LoVo (cell line): ENCODE measurements around the gene INTS13.
"Not testable (repeated sequence)": the region's sequence is repeated elsewhere in the genome, so short reads cannot be mapped to it uniquely, and the experiment has no call there.

Experiments
- DNase-seq: peaks from one replicate; pipeline ENCODE4 v3.0.0-alpha.2; 2016; ENCODE audit warnings: low spot score

Gene INTS13, protein sequence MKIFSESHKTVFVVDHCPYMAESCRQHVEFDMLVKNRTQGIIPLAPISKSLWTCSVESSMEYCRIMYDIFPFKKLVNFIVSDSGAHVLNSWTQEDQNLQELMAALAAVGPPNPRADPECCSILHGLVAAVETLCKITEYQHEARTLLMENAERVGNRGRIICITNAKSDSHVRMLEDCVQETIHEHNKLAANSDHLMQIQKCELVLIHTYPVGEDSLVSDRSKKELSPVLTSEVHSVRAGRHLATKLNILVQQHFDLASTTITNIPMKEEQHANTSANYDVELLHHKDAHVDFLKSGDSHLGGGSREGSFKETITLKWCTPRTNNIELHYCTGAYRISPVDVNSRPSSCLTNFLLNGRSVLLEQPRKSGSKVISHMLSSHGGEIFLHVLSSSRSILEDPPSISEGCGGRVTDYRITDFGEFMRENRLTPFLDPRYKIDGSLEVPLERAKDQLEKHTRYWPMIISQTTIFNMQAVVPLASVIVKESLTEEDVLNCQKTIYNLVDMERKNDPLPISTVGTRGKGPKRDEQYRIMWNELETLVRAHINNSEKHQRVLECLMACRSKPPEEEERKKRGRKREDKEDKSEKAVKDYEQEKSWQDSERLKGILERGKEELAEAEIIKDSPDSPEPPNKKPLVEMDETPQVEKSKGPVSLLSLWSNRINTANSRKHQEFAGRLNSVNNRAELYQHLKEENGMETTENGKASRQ

GRCh38 chr12:26937863-26938700 lies at the start of gene INTS13, which contains the start of gene FGFR1OP2:
TSS of gene INTS13 (minus strand) at chr12:26937981. CDS start at chr12:26936803, 1,178 bp downstream.
TSS of gene FGFR1OP2 (plus strand) at chr12:26938470. CDS start at chr12:26954159, 15,689 bp downstream.
- peak; percentile 100 for DNase-seq

DNA sequence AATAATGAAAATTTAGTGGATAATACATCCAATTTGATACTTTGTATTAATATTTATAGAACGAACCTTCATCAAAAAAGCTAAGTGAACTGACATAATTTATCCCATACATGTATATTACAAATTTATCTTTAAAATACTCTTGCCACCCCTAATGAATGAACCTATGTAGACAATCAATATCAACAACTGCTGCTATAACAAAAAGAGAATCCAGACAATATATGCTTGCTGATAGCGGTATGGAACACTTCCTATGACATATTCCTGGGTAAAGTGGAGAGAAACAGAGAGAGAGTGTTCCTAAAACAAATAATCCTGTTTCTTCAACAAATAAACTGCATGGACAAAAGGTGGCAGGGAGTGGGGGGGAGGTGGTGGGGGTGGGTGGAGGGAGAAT lies 45.1 kb upstream of the INTS13 start:
- DNase-seq, result no peak

DNA sequence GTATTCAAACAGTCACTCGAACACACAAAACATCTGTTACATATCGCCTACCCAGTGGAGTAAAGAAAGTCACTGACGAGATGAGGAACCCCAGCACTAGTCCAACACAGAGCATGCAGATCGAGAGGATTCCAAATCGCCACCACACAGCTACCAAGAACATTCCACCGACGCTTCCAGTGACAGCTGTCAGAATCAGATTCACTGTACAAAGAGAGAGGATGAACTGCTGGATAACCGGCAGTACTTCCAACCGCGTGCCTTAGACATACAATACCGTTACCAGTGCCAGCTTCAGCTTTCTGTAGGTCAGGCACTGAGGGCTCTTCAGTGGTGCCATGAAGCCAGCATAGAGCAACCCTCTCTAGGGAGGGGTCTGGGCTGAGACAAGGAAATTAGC lies 42.0 kb upstream of the INTS13 start:
- DNase-seq, result no peak

DNA sequence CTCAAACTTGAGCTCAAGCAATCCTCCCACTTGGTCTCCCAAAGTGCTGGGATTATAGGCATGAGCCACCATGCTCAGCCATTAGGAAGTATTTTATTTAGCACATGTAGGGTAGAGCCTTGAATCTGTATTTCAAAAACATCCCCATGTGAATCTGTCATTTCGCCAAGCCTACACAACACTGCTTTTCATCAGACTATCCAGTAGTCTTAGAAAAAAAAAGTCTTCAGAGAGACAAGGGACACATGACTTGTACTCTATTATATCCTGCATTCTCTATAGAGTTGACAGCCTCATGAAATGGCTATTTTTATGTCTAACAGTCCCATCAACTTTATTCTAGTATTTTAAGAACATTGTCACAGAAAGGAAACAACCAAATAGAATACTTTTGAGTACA lies 41.0 kb upstream of the INTS13 start:
- no peak for DNase-seq

- DNase-seq, result no peak
Observed at GRCh38 chr12:26976687-26977086, 38.9 kb upstream of the INTS13 start.

DNA sequence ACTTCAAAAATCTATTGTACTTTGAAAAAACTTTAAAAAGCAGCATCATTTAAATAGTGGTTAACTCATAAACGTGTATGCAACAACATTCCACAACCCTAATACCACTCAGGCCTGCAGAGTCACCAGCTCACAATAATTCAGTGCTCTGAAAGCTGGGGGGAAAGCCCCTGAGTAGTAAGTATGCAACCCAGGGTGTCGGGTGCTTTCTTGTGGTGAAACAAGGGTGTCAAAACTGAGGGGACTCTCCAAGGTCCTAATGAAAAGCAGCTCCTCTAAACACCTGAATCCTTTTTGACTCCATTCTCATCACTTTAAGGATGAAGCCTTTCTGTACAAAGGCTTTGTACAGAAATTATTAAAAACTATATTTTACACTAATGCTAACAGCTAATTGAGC lies 34.2 kb upstream of the INTS13 start:
- no peak for DNase-seq

GRCh38 chr12:26970136-26970535 lies 32.4 kb upstream of the INTS13 start:
- no peak for DNase-seq

DNA sequence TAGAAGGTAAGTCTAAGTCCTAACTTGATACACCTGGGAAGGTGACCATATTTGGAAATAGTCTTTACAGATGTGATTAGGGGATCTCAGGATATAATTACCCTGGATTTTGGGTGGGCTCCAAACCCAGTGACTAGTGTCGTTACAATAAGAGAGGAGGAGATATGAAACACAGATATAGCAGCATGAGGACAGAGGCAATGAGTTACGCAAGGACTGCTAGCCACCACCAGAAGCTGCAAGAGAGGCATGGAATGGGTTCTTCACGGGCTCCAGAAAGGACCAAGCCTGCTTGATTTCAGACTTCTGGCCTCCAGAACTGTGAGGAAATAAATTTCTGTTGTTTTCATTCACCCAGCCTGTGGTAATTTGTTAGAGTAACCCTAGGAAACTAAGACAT lies 29.1 kb upstream of the INTS13 start:
- DNase-seq, result no peak

DNA sequence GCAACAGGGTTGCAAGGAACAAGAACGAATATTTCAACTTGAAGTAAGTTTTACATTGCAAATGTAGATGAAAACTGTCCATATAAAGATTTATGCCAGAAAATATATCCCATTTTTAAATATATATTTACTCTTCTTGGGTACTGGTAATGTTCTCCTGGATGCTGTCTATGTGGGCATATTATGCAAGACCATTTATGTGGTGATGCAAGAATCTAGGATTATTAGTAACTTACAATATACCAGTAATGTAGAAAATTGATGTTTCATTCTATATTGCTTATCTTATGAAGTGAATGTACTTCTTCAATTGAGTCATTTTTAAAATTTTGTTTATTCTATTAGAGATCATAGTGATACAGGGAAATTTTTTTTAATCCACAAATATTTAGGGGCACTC lies 25.6 kb upstream of the INTS13 start:
- DNase-seq, result no peak

GRCh38 chr12:26961803-26962202 lies 24.0 kb upstream of the INTS13 start:
- DNase-seq, result no peak

- DNase-seq, result not testable (repeated sequence)
Observed at GRCh38 chr12:26961391-26961790, 23.6 kb upstream of the INTS13 start.

- no peak for DNase-seq
Observed at GRCh38 chr12:26954027-26954426, 16.2 kb upstream of the INTS13 start.

- no peak for DNase-seq
Observed at GRCh38 chr12:26953447-26953846, 15.7 kb upstream of the INTS13 start.

DNA sequence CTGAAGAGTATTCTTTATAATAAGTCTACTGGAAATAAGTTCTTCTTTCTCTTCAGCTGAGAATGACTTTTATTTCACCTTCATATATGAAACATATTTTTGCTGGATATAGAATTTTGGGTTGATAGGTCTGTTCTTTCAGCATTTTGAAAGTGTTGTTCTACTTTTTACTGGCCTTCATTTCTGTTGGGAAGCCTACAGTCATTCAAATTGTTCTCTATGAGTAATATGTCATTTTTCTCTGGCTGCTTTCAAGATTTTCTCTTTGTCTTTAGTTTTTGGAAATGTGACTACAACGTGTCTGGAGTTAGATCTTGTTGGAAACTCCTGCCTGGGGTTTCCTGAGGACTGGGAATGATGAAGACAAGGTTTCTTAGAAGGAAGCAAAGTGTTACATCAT lies 10.5 kb upstream of the INTS13 start:
- no peak for DNase-seq

GRCh38 chr12:26941215-26941594 lies 3.4 kb upstream of the INTS13 start:
- no peak for DNase-seq

DNA sequence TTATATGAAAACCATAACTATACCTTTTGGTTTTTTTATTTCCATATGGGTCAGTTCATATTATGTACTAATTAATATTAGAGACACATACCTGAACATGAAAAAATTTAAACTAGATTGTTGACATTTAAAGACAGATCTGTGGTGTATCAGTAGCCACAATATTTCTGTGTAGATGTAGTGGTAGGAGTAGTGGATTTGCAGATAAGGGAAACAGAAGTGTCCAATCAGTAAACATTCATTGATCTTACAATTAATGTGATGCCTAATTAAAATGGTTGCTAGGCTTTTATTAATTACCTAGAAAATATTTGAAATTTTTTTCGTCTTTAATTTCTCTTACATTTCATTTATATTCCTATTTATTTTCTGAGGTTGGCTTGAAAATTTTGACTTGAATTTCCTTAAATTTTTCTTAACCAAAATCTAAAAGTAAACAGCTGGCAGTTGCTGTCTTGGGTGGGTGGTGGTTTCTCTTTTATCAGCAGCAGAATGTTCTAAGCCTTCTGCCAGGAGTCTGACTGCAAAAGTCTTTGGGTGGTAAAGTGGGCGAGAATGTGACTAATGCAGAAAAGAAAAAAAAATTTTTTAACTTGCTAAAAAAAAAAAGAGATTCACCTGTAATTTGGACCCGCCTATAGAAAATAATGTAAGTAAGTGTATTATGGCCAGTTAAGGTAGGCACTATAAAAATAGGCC lies 2.9 kb upstream of the INTS13 start:
- no peak for DNase-seq

GRCh38 chr12:26939953-26940352 lies 2.2 kb upstream of the INTS13 start:
- no peak for DNase-seq

- no peak for DNase-seq
Observed at GRCh38 chr12:26939192-26939832, 1.5 kb upstream of the INTS13 start.

- DNase-seq, result peak; percentile 43
Observed at GRCh38 chr12:26938701-26939062, 901 bp upstream of the INTS13 start.

- no peak for DNase-seq
Observed at GRCh38 chr12:26937443-26937862, 328 bp downstream of the INTS13 start.
